IMR-90 (cell line): ENCODE results near the gene SP2. TPM values are rescaled to one million over a fixed set of nuclear protein-coding genes. Genes with fewer than 3 reads are reported as not detected.

Experiments used
- ATAC-seq: fragments of 200-7000 bp; cut with Tn5 transposase; 2 replicates; pipeline ENCODE4 v1.9.1; 2020; ENCODE audit warnings: low read depth, mild to moderate bottlenecking, moderate library complexity
- BruUV-seq: library from RNA; stranded (reverse); fragments of 400-500 nt; replicated peaks from 2 replicates; lab custom pipeline; 2021; lab: Mats Ljungman, UMichigan
- CTCF ChIA-PET: fragments of 300-600 bp; formaldehyde crosslinking; extraction: SDS; loops from one replicate; lab custom pipeline; 2021; ENCODE audit warnings: antibody characterized with exemption; lab: Yijun Ruan, JAX
- POLR2A ChIA-PET: fragments of 300-600 bp; sonication (Branson Sonifier 250); formaldehyde crosslinking; loops from one replicate; lab custom pipeline; 2022; ENCODE audit warnings: antibody characterized with exemption; ENCODE audit not compliant: unreplicated experiment; lab: Charles Lee
- DNase-seq: peaks from one replicate; pipeline ENCODE4 v3.0.0; 2013
- H2AFZ ChIP-seq: replicated peaks from 2 replicates; pipeline ENCODE3; 2013; ENCODE audit warnings: low read length, mild to moderate bottlenecking; ENCODE audit not compliant: poor library complexity
- H2AK5ac ChIP-seq: 2 replicates; pipeline ENCODE4 v1.6.1; 2013; ENCODE audit warnings: low read depth, low read length, inconsistent platforms
- H2AK9ac ChIP-seq: replicated peaks from 2 replicates; pipeline ENCODE3; 2013; ENCODE audit warnings: mild to moderate bottlenecking, low read depth, low read length, moderate library complexity; ENCODE audit not compliant: poor library complexity
- H2BK120ac ChIP-seq: 2 replicates; pipeline ENCODE4 v1.6.1; 2013; ENCODE audit warnings: low read depth, low read length, inconsistent platforms
- H2BK15ac ChIP-seq: 3 replicates; pipeline ENCODE4 v1.6.1; 2013; ENCODE audit warnings: low read depth, low read length, inconsistent platforms
- H2BK20ac ChIP-seq: 2 replicates; pipeline ENCODE4 v1.6.1; 2013; ENCODE audit warnings: low read depth, mild to moderate bottlenecking, inconsistent platforms, low read length, moderate library complexity
- H2BK5ac ChIP-seq: 2 replicates; pipeline ENCODE4 v1.6.1; 2013; ENCODE audit warnings: mild to moderate bottlenecking, low read depth, low read length, inconsistent platforms; ENCODE audit not compliant: poor library complexity, severe bottlenecking
- H3K14ac ChIP-seq: replicated peaks from 2 replicates; pipeline ENCODE4 v1.6.1; 2013; ENCODE audit warnings: low read depth, low read length, inconsistent platforms
- H3K18ac ChIP-seq: 2 replicates; pipeline ENCODE4 v1.6.1; 2013; ENCODE audit warnings: low read depth, low read length, control low read depth
- H3K23ac ChIP-seq: 2 replicates; pipeline ENCODE4 v1.6.1; 2013; ENCODE audit warnings: low read depth, low read length, inconsistent platforms
- H3K27ac ChIP-seq: 2 replicates; pipeline ENCODE4 v1.5.1; 2013; ENCODE audit warnings: mild to moderate bottlenecking, control low read depth, low read length; ENCODE audit not compliant: insufficient read depth
- H3K27me3 ChIP-seq: 2 replicates; pipeline ENCODE4 v1.6.1; 2013; ENCODE audit warnings: low read length; ENCODE audit not compliant: control insufficient read depth, insufficient read depth
- H3K36me3 ChIP-seq: 2 replicates; pipeline ENCODE4 v1.6.1; 2013; ENCODE audit warnings: low read length, mixed read lengths; ENCODE audit not compliant: control insufficient read depth, insufficient read depth
- H3K4ac ChIP-seq: 2 replicates; pipeline ENCODE4 v1.6.1; 2013; ENCODE audit warnings: low read depth, low read length, inconsistent platforms
- H3K4me1 ChIP-seq: 2 replicates; pipeline ENCODE4 v1.6.1; 2013; ENCODE audit warnings: low read length, mixed read lengths; ENCODE audit not compliant: control insufficient read depth, insufficient read depth
- H3K4me2 ChIP-seq: 2 replicates; pipeline ENCODE4 v1.6.1; 2013; ENCODE audit warnings: low read depth, mild to moderate bottlenecking, control low read depth, low read length, moderate library complexity
- H3K4me3 ChIP-seq: 2 replicates; pipeline ENCODE4 v1.5.1; 2013; ENCODE audit warnings: low read depth, mild to moderate bottlenecking, control low read depth, low read length, moderate library complexity; ENCODE audit not compliant: insufficient read depth
- H3K56ac ChIP-seq: 2 replicates; pipeline ENCODE4 v1.6.1; 2013; ENCODE audit warnings: low read length, inconsistent platforms; ENCODE audit not compliant: insufficient read depth; ENCODE audit errors: extremely low read depth
- H3K79me1 ChIP-seq, 2 experiments: 2 replicates each; pipeline ENCODE4 v1.6.1; 2013; ENCODE audit warnings: low read length in 2 of 2, inconsistent platforms in 1 of 2, low read depth in 1 of 2
- H3K9ac ChIP-seq: 2 replicates; pipeline ENCODE4 v1.6.1; 2013; ENCODE audit warnings: low read depth, low read length, control low read depth
- H3K9me1 ChIP-seq: 2 replicates; pipeline ENCODE4 v1.6.1; 2013; ENCODE audit warnings: low read length, inconsistent platforms; ENCODE audit not compliant: insufficient read depth
- H3K9me3 ChIP-seq: 2 replicates; pipeline ENCODE4 v1.6.1; 2013; ENCODE audit warnings: low read length; ENCODE audit not compliant: control insufficient read depth, insufficient read depth
- H4K20me1 ChIP-seq: 2 replicates; pipeline ENCODE4 v1.6.1; 2013; ENCODE audit warnings: low read length, inconsistent platforms; ENCODE audit not compliant: insufficient read depth
- H4K5ac ChIP-seq: 2 replicates; pipeline ENCODE4 v1.6.1; 2013; ENCODE audit warnings: mild to moderate bottlenecking, low read depth, low read length, control low read depth
- H4K8ac ChIP-seq, 2 experiments: 2 replicates each; pipeline ENCODE4 v1.6.1; 2013; ENCODE audit warnings: low read depth in 2 of 2, low read length in 2 of 2, control low read depth in 1 of 2, inconsistent platforms in 1 of 2
- H4K91ac ChIP-seq: 2 replicates; pipeline ENCODE4 v1.6.1; 2013; ENCODE audit warnings: low read depth, low read length, inconsistent platforms; ENCODE audit not compliant: insufficient read depth
- CHD1 ChIP-seq: IDR thresholded peaks from 2 replicates; pipeline ENCODE4 v1.6.1; 2012; ENCODE audit warnings: low read depth, low read length, improper control_type of control experiment
- CTCF ChIP-seq: conservative IDR thresholded peaks from 2 replicates; pipeline ENCODE4 v1.5.1; 2012; ENCODE audit warnings: mild to moderate bottlenecking, low read depth, low read length, improper control_type of control experiment
- MAFK ChIP-seq: IDR thresholded peaks from 2 replicates; pipeline ENCODE4 v1.6.1; 2012; ENCODE audit warnings: low read depth, low read length, improper control_type of control experiment
- POLR2A ChIP-seq: IDR thresholded peaks from 2 replicates; pipeline ENCODE4 v1.6.1; 2012; ENCODE audit warnings: mild to moderate bottlenecking, low read depth, low read length
- RCOR1 ChIP-seq: IDR thresholded peaks from 2 replicates; pipeline ENCODE4 v1.6.1; 2012; ENCODE audit warnings: mild to moderate bottlenecking, low read length, improper control_type of control experiment; ENCODE audit not compliant: insufficient replicate concordance
- SMC3 ChIP-seq: fragments of 150-350 bp; IDR thresholded peaks from 2 replicates; pipeline ENCODE4 v1.6.1; 2016; ENCODE audit warnings: low read depth, mild to moderate bottlenecking, antibody characterized with exemption, low read length, moderate library complexity
- USF2 ChIP-seq: fragments of 150-350 bp; IDR thresholded peaks from 2 replicates; pipeline ENCODE4 v1.6.1; 2017; ENCODE audit warnings: mild to moderate bottlenecking, antibody characterized with exemption, low read length, low read depth
- WGBS, 2 experiments: methylation state at CpG; one replicate each; pipeline versions ENCODE4 v1.1.5 to v1.1.7; 2013; ENCODE audit warnings: missing lambda C conversion rate in 2 of 2; ENCODE audit not compliant: insufficient read length in 1 of 2; ENCODE audit errors: extremely low coverage in 2 of 2; 5-methylcytosine and 5-hydroxymethylcytosine counted together
- dilution Hi-C: fragments of 300-500 bp; cut with HindIII; formaldehyde crosslinking; loops from one replicate; pipeline ENCODE4 v1.14.3; 2018; ENCODE audit warnings: low sequenced_read_pairs; ENCODE audit not compliant: unreplicated experiment
- in situ Hi-C: fragments of 300-500 bp; cut with MboI; formaldehyde crosslinking; loops from 3 replicates; pipeline ENCODE4 v1.14.3; 2019; ENCODE audit warnings: low sequenced_read_pairs, inconsistent platforms, mixed read lengths
- intact Hi-C: fragments of 100-400 bp; cut with micrococcal nuclease; formaldehyde crosslinking; loops from 2 replicates; pipeline ENCODE4 v1.10.0; 2022
- polyA plus RNA-seq, 3 experiments: library from polyadenylated mRNA; depleted of rRNA; stranded (reverse); fragments of >200 nt; gene quantifications; 2 replicates each; pipeline ENCODE4 v1.2.3, GENCODE V29; 2012; ENCODE audit warnings: low replicate concordance in 1 of 3
- total RNA-seq: library from RNA; depleted of rRNA; stranded (reverse); fragments of >200 nt; gene quantifications from 2 replicates; pipeline ENCODE4 v1.2.3, GENCODE V29; 2012

SP2 gene
- total and polyA plus RNA-seq, 2 of the 4 experiments (the other 2 are of a cell fraction), result 0.72 to 13.8 TPM

- Histone ChIP-seq H2BK15ac (no peak overlapping the region), H3K27me3 (peaks cover 8% of the 10 kb centered on the region), H2AFZ (no peak overlapping the region), H4K20me1 (no peaks in the 10 kb centered on the region), H3K18ac (no peak overlapping the region), H3K4me3 (no peak overlapping the region), H3K56ac (no peak overlapping the region), H2BK5ac (no peak overlapping the region), H3K36me3 (no peaks in the 10 kb centered on the region), H3K27ac (no peak overlapping the region), H3K79me1 (no peaks in the 10 kb centered on the region), H3K4me2 (no peak overlapping the region), H2BK20ac (no peak overlapping the region), H3K9me3 (no peaks in the 10 kb centered on the region; the same call in 1 of the 2 replicates), H2AK5ac (no peak overlapping the region), H3K23ac (no peak overlapping the region), H4K8ac (no peak overlapping the region), H3K9ac (no peak overlapping the region), H3K4me1 (peaks cover 7% of the 10 kb centered on the region), H4K5ac (no peak overlapping the region), H3K9me1 (peaks cover 3% of the 10 kb centered on the region; the same call in 1 of the 2 replicates), H3K4ac (no peak overlapping the region), H3K14ac (no peak overlapping the region), H4K91ac (no peak overlapping the region), H2AK9ac (no peak overlapping the region), H2BK120ac (no peak overlapping the region)
- no peak for TF ChIP-seq CTCF
- TF ChIP-seq POLR2A, result no peak
- TF ChIP-seq SMC3, result no peak
- no peak for TF ChIP-seq RCOR1
- TF ChIP-seq USF2, result no peak
- TF ChIP-seq MAFK, result no peak
- no peak for TF ChIP-seq CHD1
- CTCF ChIA-PET, result no interaction called here
- 57% methylated on average over 1 of the region's 3 CpGs; no CpG with 5 or more reads in 1 of the 2 experiments for WGBS, 2 experiments
- dilution Hi-C loops (no loop called here), intact Hi-C loops (no loop called here), in situ Hi-C loops (no loop called here)
- BruUV-seq, result no TSS peak
- no peak for ATAC-seq
- DNase-seq, result no peak
- POLR2A ChIA-PET, result no interaction called here
These were observed 66.9 kb downstream of the SP2 start for GRCh38 chr17:47962901-47963300.
